Epidermal melanocyte (primary cell): ENCODE data around the gene SMIM14.
"Not testable (repeated sequence)": the region's sequence is repeated elsewhere in the genome, so short reads cannot be mapped to it uniquely, and the experiment has no call there.

Experiments used
- DNase-seq: peaks from one replicate; pipeline ENCODE4 v3.0.0; 2011; ENCODE audit warnings: low spot score; ENCODE audit not compliant: insufficient read length

Gene SMIM14

DNA sequence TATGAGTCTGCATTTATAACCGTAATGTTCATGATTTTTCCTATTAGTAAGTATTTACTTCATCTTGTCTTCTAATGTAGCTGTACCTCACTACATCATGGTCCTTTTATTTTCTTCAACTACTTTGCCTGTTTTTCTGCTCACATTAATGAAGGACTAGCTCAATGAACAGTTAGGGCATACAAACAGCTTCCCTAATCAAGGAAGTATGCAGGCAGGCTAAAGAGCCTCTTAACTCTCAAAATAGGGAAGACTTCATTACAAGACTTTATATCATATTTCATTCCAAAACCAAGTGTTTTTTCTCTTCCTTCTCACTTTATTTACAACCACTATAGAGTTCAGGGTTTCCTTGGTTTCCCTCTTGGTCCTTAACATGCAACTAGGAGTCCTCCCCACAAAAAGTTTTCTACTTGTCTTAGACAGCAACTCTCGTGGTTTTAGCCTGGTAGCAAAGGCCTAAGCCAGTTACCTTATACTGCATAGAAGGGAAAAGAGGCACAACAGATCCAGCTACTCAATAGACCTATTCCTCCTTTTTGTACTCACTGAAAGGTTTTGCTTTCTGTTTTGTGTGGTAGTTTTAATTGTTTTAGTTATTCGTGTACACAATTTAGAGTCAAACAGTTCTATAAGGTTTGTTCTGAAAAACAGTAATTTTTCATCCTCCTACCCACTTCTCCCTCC is 40.8 kb downstream of the SMIM14 start:
- no peak for DNase-seq

GRCh38 chr4:39596971-39597370 is 41.7 kb downstream of the SMIM14 start:
- no peak for DNase-seq

GRCh38 chr4:39591290-39591689 is 47.4 kb downstream of the SMIM14 start:
- no peak for DNase-seq

GRCh38 chr4:39587881-39588280 is 50.8 kb downstream of the SMIM14 start:
- DNase-seq: no peak

GRCh38 chr4:39574946-39575345 is 63.7 kb downstream of the SMIM14 start:
- DNase-seq: no peak

DNA sequence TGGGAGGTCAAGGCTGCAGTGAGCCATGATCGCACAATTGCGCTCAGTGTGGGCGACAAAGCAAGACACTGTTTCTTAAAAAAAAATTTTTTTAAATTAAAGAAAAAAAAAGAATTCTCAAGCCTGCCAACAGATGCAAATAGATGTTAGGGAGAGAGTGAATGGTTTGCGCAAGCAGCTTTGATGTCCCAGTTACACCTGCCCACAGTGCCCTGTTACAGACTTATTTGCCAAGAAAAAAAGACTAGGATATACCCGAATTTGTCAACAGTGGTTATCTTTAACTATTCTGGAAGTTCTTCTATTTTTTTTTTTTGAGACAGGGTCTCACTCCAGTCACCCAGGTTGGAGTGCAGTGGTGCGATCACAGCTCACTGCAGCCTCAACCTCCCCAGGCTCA is 67.2 kb downstream of the SMIM14 start:
- DNase-seq: no peak

- no peak for DNase-seq
Observed at GRCh38 chr4:39571054-39571453, 67.6 kb downstream of the SMIM14 start.

DNA sequence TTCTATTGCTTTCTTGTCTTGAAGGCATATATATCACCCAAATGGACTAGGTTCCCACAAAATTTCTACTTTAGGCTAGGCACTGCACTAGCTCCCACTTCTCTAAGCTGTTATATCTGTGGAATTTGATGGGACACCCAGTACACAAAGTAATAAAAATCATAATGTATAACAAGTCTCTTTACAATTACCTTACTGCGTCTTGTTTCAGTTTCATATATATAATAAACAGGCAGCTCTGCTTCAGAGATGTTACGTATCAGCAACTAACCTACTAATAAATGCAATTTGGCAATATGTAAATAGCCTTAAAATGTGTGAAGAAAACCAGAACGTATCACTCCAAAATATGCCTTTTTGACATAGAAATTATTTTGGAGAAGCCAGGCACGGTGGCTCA is 69.5 kb downstream of the SMIM14 start:
- no peak for DNase-seq

GRCh38 chr4:39568805-39569204 is 69.9 kb downstream of the SMIM14 start:
- no peak for DNase-seq

DNA sequence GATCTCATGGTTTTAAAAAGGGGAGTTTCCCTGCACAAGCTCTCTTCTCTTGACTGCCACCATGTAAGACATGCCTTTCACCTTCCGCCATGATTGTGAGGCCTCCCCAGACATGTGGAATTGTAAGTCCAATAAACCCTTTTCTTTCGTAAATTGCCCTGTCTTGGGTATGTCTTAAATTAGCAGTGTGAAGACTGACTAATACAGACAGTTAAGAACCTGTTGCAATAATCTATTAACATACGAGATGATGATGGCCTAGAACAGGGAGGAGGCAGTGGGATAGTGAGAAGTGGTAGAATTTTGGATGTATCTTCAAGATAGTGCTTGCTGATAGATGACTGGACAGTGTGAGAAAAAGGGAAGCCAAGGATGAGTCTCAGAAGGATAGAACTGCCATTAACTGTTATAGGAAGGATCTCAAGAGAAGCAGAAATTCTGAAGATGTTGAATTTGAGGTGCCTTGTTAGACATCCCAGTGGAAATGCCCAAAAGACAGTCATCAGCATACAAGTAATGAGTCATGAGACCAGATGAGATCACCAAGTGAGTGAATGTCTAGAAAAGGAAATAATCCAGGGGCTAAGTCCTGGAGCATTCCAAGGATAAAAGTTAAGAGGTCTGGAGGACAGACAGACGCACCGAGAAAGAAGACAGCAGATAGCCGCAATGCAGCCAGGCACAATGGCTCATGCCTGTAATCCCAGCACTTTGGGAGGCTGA is 72.6 kb downstream of the SMIM14 start:
- no peak for DNase-seq

DNA sequence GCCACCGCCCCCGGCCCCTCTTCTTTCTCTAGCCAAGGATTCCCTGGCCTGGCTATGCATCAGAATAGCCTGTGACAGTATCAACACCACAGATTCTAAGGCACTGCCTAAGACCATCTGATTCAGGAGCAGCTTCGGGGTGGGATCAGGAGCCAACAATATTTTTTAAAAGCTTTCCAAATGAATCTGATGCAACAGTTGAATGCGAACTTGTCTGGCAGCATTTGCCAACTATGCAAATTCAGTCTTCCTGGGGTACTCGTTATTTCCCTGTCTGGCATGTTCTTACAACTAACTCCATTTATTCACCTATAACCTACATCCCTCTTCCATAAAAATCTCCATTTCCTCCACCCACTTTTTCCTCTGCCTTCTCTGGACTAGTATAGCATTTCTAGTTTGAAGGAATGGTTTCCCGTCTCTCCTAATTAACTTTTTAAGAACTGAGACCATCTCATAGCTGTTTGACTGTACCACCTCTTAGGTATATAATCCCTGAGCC is 75.3 kb downstream of the SMIM14 start:
- DNase-seq: no peak

DNA sequence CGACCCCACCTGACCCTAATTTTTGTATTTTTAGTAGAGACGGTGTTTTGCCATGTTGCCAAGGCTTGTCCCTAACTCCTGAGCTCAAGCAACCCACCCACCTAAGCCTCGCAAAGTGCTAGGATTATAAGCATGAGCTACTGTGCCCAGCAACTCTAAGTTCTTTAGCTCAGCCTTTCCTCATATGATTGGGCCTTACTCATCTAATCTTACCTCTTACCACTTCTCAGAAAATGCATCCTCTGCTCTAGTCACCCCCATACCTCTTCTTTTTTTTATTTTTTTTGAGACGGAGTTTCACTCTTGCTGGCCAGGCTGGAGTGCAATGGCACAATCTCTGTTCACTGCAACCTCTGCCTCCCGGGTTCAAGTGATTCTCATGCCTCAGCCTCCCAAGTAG is 75.9 kb downstream of the SMIM14 start:
- DNase-seq: no peak

GRCh38 chr4:39559626-39560025 is 79.0 kb downstream of the SMIM14 start:
- DNase-seq: no peak

DNA sequence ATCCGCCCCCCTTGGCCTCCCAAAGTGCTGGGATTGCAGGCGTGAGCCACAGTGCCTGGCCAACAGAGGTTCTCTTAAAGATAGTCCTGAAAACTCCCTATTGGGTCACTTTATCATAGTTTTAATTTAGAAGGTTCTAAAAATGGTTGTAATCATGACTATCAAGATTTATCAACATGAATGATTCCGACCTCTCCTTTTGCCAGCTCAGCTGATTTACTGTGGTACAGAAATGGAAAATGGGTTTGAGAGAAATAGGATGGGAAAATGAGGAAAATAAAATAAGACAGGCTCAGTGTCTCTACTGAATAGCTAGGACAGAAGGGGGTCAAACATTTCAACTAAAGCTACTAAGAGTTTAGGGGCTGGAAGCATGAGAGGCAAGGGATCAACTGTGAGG is 83.2 kb downstream of the SMIM14 start:
- DNase-seq: no peak

GRCh38 chr4:39548425-39549067 is 90.1 kb downstream of the SMIM14 start:
- no peak for DNase-seq

DNA sequence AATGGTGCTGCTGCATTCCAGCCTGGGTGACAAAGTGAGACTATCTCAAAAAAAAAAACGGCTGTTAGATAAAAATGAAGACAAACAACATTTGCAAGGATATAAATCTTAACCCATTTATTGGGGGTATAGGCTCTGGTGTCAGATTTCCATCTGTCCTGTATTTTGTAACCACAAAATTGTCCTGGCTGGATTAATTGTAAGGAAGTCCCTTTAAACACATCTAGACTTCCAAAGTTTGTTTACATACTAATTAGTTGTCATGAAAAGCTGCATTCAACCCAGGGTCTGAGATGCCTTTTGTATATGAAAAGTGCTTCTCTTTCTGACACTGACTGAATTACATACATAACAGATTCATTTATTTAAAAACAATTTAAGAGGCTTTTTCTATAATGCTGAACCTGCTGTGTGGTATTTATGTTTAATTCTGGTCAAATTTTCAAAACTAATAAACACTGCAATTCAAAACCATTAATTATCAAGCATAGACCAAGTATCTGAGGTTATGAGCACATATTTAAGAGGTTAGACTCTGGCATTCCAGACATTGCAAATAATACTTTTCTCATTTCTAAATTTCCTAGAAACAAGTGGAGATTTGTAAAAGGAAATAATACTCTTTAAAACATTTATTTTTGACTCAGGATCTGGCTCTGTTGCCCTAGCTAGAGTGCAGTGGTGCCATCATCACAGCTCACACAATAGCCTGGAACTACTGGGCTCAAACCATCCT is 93.9 kb downstream of the SMIM14 start:
- DNase-seq: no peak

- not testable (repeated sequence) for DNase-seq
Observed at GRCh38 chr4:39544080-39544479, 94.6 kb downstream of the SMIM14 start.

DNA sequence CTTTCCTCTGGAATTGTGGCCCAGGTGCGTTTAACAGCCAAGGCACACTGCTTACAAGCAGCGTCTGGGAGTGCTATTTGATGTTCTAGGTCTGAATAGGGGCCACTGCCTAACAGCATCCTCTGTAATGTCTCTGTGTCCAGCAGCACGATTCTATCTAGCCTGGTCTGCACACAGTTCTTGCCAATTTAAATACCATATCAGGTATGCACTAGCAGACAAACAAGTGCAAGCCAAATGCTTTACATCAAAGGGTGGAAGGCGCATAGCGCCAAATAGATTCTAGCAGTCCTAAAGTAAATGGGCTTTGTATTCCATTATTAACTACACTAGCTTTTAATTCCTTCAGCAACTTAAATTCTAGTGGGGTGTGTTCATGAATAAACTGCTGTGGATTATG is 95.6 kb downstream of the SMIM14 start:
- DNase-seq: no peak

DNA sequence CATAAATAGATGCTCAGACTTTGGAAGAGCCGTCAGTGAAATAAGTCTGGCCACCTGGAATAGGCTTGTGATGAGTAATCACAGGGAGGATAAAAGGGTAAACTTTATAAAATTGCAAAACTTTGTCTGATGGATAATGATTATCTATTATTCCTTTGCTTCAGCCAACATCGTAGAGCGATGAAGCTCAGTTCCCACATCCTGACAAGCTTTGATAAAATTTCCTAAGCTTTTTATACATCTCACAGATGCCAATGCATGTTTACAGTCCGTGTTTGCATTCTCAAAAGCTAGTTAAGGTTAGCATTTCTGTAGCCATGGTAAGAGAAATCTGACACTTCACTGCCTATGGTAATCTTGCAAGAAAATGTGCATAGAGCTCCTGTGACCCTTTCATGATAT is 96.1 kb downstream of the SMIM14 start:
- no peak for DNase-seq

DNA sequence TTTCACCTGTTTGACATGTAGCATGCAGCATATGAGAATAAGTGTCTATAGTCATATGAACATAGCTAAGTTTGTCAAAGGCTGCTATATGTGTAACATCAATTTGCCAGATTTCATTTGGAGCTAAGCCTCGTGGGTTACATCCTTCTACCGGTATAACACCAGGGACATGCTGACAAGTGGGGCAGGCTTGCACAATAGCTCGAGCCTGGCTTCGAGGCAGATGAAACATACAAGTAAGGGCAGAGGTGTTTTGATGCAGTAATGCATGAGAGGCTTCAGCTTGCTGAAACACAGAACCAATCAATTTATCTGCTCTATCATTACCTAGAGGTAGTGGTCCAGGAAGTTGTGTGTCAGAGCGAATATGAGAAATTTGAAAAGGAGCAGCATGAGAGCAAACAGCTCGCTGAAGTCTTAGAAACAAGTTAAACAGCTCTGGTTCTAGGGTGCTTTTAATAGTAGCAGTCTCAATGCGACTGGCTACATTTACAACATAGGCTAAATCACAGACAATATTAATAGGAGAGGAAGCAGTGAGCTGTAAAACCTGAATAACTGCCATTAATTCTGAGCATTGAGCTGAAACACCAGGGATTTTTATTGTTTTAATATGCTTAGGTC is 96.6 kb downstream of the SMIM14 start:
- DNase-seq: no peak

DNA sequence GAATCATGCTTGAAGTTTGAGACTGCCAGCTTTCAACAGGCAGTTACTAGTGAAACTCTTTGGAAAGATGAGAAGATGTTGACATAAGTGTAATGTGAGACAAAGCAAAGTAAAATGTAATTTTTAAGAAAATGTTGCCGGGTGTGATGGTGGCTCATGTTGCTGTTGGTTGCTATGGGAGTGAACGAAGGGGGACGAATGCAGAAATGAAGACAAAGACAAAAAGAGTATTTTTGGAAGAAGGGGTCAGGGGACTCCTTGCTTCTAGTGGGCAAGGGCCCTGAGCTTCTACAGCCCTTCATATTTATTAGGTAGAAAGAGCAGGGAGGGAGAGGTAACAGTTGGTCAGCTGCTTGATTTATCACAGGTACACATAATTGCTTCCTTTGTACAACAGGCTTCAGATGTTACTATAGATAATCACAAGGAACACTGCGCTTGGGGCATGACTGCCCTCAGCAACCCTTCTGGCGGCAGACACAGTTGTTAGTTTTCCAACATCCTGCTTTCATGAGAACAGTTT is 99.5 kb downstream of the SMIM14 start:
- no peak for DNase-seq
